Peyer's patch (tissue), 4 donors: ENCODE data around the gene PDZK1IP1. TPM values are rescaled to one million over a fixed set of nuclear protein-coding genes. Genes with fewer than 3 reads are reported as not detected.

Experiments used
- DNase-seq, 3 donors: peaks; one replicate each; pipeline ENCODE4 v3.0.0-alpha.2; 2017 to 2019
- H3K27ac ChIP-seq, 4 donors: fragments of 200-600 bp; sonication (generic); one replicate each; pipeline ENCODE4 v1.5.1; 2016 to 2019
- H3K27me3 ChIP-seq, 2 donors: fragments of 200-600 bp; sonication (generic); one replicate each; pipeline ENCODE4 v1.5.1; 2019
- H3K36me3 ChIP-seq, 3 donors: fragments of 200-600 bp; sonication (generic); one replicate each; pipeline ENCODE4 v1.5.1; 2016 to 2019
- H3K4me1 ChIP-seq, 4 donors: fragments of 200-600 bp; sonication (generic); one replicate each; pipeline ENCODE4 v1.5.1; 2016 to 2019
- H3K4me3 ChIP-seq, 4 donors: fragments of 200-600 bp; sonication (generic); 1 replicate in 3 of 4; 2 replicates in 1 of 4; pipeline ENCODE4 v1.5.1; 2016 to 2019; ENCODE audit warnings: mild to moderate bottlenecking in 1 of 4
- H3K9me3 ChIP-seq, 4 donors: fragments of 200-600 bp; sonication (generic); one replicate each; pipeline ENCODE4 v1.5.1; 2016 to 2019; ENCODE audit warnings: mild to moderate bottlenecking in 1 of 4
- POLR2A ChIP-seq, 2 donors: fragments of 450-650 bp; IDR thresholded peaks; one replicate each; pipeline ENCODE4 v1.5.1; 2017; ENCODE audit warnings: antibody characterized with exemption in 2 of 2, mild to moderate bottlenecking in 2 of 2, moderate library complexity in 2 of 2
- total RNA-seq, 4 donors: library from RNA; depleted of rRNA; stranded (reverse); fragments of >200 nt; gene quantifications; one replicate each; pipeline ENCODE4 v1.1.0, GENCODE V29; 2016
- TF ChIP-seq, protein P1 (sequence below), 6 experiments: fragments of 450-650 bp in 4 of 6; fragments of 200-600 bp in 2 of 6; sonication (generic) in 1 of 6; IDR thresholded peaks; one replicate each; pipeline ENCODE4 v1.5.1; 2017 to 2019; ENCODE audit warnings: antibody characterized with exemption in 6 of 6, mild to moderate bottlenecking in 3 of 6, moderate library complexity in 1 of 6

Gene PDZK1IP1
- total RNA-seq, 4 donors from 2014 or later: 5.8 to 224 (median 104) TPM

DNA sequence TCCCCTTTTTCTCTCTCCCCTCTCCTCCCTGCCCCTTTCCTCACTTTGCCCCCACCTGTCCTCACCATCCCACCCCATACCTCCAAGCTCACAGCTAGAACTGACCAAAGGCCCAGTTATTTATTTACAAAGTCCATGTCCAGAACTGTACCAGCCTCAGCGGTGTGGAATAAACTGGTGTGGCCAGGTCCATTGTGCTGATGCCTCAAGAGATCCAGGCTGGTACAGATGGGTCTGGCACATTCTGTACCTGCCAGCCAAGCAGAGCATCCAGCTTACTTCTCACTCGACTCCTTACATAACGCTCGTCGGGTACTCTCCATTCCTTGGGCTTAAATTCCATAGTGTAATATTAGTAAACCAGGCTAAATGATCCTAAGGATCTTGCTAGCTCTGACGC lies 11.8 kb downstream of the PDZK1IP1 start:
- no peak for DNase-seq
- Histone ChIP-seq H3K27ac (no peak overlapping the region), H3K36me3 (no peaks in the 10 kb centered on the region), H3K4me1 (peaks cover 0 to 15% (median 3%) of the 10 kb centered on the region in 4 donors), H3K27me3 (no peaks in the 10 kb centered on the region), H3K4me3 (no peak overlapping the region), H3K9me3 (no peaks in the 10 kb centered on the region)
- TF ChIP-seq POLR2A (IDR thresholded peaks at IDR 0.05): no peak
- TF ChIP-seq, protein P1, sequence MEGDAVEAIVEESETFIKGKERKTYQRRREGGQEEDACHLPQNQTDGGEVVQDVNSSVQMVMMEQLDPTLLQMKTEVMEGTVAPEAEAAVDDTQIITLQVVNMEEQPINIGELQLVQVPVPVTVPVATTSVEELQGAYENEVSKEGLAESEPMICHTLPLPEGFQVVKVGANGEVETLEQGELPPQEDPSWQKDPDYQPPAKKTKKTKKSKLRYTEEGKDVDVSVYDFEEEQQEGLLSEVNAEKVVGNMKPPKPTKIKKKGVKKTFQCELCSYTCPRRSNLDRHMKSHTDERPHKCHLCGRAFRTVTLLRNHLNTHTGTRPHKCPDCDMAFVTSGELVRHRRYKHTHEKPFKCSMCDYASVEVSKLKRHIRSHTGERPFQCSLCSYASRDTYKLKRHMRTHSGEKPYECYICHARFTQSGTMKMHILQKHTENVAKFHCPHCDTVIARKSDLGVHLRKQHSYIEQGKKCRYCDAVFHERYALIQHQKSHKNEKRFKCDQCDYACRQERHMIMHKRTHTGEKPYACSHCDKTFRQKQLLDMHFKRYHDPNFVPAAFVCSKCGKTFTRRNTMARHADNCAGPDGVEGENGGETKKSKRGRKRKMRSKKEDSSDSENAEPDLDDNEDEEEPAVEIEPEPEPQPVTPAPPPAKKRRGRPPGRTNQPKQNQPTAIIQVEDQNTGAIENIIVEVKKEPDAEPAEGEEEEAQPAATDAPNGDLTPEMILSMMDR (IDR thresholded peaks at IDR 0.05): no peak

DNA sequence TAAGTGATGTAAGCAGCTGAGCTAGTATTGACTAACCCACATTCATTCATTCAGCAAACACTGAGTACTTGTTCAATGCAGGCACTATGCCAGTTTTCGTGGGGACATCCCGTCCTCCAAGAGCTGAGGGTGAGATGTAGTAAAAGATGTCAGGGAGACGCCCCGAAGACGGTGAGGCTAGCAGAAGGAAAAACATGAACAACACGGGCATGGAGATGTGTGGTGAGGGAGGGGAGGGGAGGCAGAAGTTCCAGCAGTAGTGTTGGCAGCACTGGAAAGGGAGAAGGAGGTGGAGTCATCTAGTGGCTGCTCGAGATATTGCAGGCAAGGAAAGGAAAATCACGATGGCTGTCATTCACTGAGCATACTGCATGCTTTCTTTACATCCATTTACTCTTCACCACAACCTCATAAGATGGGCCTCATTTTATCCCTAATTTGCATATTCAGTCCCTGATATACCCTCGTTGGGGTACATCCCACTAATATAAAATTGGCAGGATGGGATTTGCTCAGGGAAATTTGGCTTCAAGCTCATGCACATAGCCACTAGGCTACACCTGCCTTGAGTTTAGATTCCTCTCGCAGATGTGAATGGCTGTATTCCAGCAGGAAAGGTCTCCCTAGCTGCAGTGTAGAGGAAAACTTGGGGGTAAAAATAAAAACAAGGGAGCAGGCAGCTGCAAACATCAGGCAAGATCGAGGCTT lies 14.5 kb downstream of the PDZK1IP1 start:
- TF ChIP-seq, protein P1 (IDR thresholded peaks at IDR 0.05): peak; percentile 67 to 92 (median 90)
- no peak for TF ChIP-seq POLR2A (IDR thresholded peaks at IDR 0.05)
- Histone ChIP-seq H3K9me3 (no peaks in the 10 kb centered on the region), H3K36me3 (no peaks in the 10 kb centered on the region), H3K27ac (no peak overlapping the region), H3K4me3 (no peak overlapping the region), H3K4me1 (peaks cover 0 to 12% (median 3%) of the 10 kb centered on the region in 4 donors), H3K27me3 (no peaks in the 10 kb centered on the region)
- DNase-seq: peak in 1 of 3 donors; percentile 66

DNA sequence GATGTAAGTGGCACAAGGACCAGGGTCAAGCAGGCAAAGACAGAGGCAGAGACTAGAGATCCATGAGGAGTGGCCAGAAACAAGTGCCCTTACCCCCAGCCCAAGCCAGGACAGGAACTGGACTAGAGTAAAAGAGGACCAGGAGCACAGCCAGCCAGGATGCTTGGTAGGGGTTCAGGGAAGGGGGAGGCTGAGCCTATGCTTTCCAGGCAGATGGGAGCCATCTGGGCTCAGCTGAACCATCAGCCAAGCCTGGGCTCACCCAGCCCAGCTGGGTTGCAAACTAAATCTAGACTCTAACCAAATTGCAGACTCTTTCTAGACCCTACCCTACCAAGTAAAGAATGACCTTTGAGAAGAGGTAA lies 15.2 kb downstream of the PDZK1IP1 start:
- Histone ChIP-seq H3K9me3 (no peaks in the 10 kb centered on the region), H3K4me1 (peaks cover 0 to 5% (median 3%) of the 10 kb centered on the region in 4 donors), H3K27me3 (no peaks in the 10 kb centered on the region), H3K4me3 (no peak overlapping the region), H3K27ac (no peak overlapping the region), H3K36me3 (no peaks in the 10 kb centered on the region)
- DNase-seq: no peak
- TF ChIP-seq, protein P1 (IDR thresholded peaks at IDR 0.05): no peak
- TF ChIP-seq POLR2A (IDR thresholded peaks at IDR 0.05): no peak

DNA sequence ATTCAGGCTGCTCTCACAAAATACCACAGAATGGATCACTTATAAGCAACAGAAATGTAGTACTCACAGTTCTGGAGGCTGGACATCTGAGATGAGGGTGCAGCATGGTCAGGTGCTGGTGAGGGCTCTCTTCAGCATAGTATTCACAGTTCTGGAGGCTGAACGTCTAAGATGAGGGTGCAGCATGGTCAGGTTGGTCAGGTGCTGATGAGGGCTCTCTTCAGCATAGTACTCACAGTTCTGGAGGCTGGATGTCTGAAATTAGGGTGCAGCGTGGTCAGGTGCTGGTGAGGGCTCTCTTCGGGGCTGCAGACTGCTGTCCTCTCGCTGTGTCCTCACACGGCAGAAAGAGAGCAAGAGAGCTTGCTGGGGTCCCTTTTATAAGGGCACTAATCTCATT lies 17.1 kb downstream of the PDZK1IP1 start:
- Histone ChIP-seq H3K9me3 (no peaks in the 10 kb centered on the region), H3K27ac (no peak overlapping the region), H3K4me1 (no peaks in the 10 kb centered on the region), H3K4me3 (no peak overlapping the region), H3K36me3 (no peaks in the 10 kb centered on the region), H3K27me3 (no peaks in the 10 kb centered on the region)
- no peak for DNase-seq
- TF ChIP-seq POLR2A (IDR thresholded peaks at IDR 0.05): no peak
- TF ChIP-seq, protein P1 (IDR thresholded peaks at IDR 0.05): no peak

DNA sequence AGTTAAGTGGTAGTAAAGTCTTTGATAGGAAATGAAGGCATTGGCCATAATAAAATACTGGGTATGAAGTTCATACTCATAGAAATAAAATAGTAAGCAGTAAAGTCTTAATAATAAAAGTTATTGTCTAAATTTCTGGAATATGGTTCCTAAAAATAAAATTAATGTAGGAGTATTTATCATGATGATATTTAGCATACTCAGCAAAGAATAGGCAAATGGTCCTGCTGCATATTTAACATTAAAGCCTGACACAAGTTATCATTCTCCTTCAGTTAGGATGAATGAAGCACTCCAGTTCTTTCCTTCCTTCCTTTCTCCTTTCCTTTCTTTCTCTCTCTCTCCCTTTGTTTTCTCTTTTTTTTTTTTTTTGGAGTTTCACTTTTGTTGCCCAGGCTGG lies 25.3 kb downstream of the PDZK1IP1 start:
- no peak for TF ChIP-seq POLR2A (IDR thresholded peaks at IDR 0.05)
- TF ChIP-seq, protein P1 (IDR thresholded peaks at IDR 0.05): no peak
- no peaks in the 10 kb centered on the region for H3K4me1 ChIP-seq
- H3K27me3 ChIP-seq: no peaks in the 10 kb centered on the region
- no peak for DNase-seq
- no peak overlapping the region for H3K4me3 ChIP-seq
- H3K36me3 ChIP-seq: no peaks in the 10 kb centered on the region
- H3K9me3 ChIP-seq: no peaks in the 10 kb centered on the region
- no peak overlapping the region for H3K27ac ChIP-seq
